ENCODE data around the gene VAV3.

Gene VAV3

DNA sequence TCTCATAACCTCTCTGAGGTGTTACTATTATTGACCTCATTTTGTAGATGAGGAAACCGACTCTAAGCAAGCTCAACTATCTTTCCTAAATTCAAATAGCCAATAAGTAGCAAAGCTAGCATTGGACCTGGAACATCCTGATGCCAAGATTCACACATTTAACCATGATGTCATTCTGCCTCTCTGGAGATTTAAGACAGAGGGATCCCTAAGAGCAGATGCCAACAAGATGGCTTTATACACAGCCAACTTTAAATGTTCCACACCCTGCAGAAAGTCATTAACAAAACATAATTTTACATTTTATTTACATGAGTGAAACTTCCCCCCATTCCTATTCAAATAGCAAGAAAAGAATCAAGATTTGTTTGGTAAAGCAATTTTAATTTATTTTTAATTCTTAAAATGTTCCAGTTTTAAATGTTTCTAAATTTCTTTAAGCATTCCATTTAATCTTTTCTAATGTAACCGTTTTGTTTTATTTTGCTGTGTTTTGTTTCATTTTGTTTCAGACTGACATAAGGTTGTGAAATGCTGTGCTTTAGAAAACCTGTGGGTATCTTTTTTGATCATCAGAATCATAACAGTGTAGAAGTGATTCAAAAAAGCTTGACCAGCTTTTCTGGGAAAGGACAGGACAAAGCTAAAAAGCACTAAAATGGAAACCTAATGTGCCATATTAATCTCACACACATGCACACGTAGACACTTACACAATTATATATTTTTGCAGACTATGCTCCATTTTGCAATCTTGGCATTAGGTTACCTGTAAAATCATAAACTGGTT is 7.6 kb upstream of the VAV3 start:
- DNase-seq (ENCODE audit: low spot score), result no peak

DNA sequence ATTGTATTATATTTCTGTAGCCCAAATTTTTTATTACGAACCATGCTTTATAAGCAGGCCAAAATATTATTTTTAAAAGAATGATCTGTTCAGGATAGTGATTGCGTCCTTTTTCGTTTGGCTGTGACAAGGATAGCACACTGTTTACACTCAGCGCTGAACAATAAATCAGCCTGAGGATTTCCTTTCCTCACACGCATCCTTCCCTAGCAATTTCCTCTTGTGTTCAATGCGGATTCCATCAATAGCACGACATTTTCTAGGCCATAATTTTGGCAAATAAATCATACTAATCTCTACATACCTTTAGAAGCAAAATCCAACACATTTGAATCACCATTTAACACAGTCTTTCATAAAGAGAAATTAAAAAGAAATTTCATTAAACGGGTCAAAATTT is 1.6 kb upstream of the VAV3 start:
- no peak for DNase-seq (ENCODE audit: low spot score)

- no peak for DNase-seq (ENCODE audit: low spot score)
Measured at GRCh38 chr1:107964336-107965109, 457 bp downstream of the VAV3 start.

DNA sequence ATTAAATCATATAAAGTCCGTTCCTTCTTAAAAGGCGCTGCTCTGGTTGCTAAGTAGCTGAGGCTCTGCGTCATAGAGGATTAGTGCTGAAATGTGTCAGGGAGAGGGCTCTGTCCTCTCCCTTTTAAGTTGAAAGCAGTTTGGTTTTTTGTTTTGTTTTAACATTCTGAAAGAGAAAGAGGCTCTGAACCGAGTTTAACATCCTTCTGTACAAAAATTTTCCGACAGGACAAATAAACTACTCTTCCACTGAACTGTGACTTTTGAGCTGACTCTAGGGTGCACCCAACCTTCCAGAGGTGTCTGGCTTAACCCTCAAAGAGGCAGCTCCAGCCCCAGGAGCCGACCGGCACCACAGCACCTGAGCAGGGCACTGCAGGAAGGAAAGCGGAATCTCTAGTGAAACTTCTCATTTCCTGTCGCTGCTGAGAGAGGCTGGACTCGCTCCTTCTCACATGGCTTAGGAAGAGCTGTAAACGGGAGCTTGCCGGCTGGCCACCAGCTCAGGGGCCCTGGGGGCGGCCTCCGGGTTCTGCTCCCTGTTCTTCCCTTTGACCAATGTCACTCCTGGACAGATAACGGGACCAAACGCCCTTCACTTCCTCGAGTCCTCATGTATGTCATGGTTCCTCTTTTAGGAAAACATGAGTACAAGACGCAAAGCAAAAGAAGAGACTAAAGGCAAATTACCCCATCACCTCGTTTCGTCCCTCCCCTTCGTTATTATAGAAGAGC is 1.2 kb downstream of the VAV3 start:
- peak; percentile 15 for DNase-seq (ENCODE audit: low spot score)

DNA sequence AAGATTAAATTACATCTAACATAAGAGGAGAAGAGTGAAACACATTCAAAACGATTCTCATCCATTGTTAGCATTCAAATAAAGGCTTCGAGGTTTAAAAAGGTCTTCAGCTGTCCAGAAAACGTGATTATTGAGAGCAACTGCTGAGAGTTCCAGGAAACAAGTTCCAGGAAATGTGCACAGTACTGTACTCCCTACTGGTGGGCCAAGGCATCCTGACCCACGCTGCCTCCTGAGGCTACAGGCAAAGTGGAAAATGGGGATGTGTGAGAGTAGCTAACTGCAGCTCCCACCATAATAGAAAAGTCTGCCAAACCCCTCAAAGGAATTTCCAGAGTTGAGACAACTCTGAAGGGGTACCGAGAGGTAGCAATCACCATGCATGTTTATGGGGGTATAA is 2.0 kb downstream of the VAV3 start:
- no peak for DNase-seq (ENCODE audit: low spot score)

- no peak for DNase-seq (ENCODE audit: low spot score)
Measured at GRCh38 chr1:107954719-107955415, 10.1 kb downstream of the VAV3 start.

DNA sequence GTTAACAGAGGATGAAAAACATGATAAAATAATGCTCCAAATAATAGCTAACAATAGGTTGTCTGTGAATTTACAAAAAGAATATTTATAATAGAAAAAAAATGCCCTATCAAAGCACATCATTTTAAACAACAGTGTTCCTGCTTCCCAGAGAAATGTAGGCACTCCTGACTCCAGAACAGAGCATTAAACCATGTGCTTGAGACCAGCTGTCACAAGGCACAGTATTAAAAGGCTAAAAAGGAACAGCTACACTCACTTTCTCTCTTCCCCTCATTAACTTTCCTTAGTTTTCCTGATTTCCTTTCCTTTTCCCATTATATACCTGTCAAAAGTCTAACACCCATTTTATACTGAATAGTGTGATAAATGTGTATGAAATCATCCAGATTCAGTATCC is 10.9 kb downstream of the VAV3 start:
- DNase-seq (ENCODE audit: low spot score), result no peak

GRCh38 chr1:107953556-107953955 is 11.4 kb downstream of the VAV3 start:
- no peak for DNase-seq (ENCODE audit: low spot score)

- no peak for DNase-seq (ENCODE audit: low spot score)
Measured at GRCh38 chr1:107952989-107953388, 12.0 kb downstream of the VAV3 start.

GRCh38 chr1:107950464-107950863 is 14.5 kb downstream of the VAV3 start:
- DNase-seq (ENCODE audit: low spot score), result no peak

DNA sequence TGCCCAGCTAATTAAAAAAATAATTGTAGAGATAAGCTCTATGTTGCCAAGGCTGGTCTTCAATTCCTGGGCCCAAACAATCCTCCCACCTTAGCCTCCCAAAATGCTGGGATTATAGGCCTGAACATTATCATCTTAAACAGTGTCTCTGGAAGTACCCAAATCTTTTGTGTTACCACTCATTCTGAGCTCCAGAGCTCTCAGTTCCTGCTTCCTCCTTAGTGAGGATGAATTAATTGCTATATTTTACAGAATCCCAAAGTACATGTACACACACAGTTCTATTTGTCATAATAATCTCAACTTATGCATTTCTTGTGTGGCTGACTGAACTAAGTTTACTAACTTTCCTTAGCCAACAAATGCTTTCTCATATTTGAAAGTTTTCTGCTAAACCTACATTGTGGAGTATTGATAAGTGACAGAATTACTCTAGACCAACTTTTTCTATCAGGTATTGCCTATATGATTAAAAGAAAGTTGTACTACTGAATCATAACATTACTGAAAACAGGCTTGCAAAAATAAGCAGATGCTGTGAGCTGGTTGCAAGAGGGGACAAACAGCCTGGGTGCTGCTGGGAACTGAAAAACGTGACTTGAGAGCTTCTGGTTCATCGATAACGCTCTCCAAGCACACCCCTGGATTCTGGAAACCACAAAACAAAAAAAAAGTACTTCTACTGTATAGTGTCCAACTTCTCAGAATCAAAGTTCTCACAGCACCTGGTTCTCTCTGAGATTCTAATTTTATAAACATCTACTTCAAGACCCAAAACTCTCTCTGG is 15.3 kb downstream of the VAV3 start:
- DNase-seq (ENCODE audit: low spot score), result no peak

GRCh38 chr1:107946794-107947193 is 18.2 kb downstream of the VAV3 start:
- DNase-seq (ENCODE audit: low spot score), result no peak

DNA sequence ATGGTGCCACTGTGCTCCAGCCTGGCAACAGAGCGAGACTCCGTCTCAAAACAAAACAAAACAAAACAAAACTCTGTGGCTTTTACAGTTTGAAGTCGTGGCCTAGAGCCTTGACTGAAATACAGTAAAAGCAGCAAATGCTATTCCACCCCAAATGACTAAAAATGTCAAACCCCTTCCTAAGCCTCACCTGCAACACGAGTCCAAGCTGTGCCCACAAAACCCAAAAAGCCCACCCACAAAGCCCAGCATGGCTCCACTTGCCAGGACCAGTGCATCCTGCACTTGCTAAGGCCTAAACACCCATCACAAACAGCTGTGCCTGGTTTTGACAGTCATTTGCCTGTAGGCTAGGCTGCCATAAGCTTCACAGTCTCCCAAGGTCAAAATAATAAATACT is 21.3 kb downstream of the VAV3 start:
- no peak for DNase-seq (ENCODE audit: low spot score)

DNA sequence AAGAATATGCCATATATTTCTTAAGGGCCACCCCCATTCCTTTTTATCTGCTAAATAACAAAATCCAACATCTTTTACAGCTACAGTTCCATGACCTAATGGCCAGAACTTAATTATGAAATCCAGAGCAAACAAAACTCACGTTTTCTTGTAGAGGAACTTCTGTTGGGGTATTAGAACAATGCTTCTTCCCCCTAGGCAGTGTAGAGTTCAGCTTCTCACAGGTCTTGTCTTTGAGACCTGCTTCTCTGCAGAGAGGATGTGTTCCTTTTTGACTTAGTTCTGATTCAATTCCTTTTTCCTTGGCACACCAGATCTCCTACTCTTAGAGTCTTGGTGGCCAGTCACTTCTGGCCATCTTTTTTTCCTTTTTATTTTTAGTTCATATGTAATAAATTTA is 22.2 kb downstream of the VAV3 start:
- DNase-seq (ENCODE audit: low spot score), result no peak

DNA sequence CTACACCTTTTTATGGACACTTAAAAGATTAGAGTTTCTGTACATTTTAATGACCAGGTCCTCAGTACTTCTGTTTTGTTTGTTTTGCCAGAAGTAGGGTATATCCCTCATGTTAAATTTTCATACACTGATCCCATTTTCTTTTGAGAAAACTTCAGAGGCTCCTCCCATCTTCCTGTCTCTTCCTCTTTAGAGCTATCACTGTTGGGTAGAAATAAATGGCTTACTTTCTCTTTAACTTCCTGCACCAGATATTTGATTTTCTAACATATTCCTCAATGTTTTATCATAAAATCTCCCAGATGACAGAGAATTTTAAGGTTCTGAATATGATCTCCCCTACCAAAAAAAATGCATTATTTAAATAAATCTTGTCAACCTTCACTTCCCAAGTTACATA is 23.4 kb downstream of the VAV3 start:
- no peak for DNase-seq (ENCODE audit: low spot score)

DNA sequence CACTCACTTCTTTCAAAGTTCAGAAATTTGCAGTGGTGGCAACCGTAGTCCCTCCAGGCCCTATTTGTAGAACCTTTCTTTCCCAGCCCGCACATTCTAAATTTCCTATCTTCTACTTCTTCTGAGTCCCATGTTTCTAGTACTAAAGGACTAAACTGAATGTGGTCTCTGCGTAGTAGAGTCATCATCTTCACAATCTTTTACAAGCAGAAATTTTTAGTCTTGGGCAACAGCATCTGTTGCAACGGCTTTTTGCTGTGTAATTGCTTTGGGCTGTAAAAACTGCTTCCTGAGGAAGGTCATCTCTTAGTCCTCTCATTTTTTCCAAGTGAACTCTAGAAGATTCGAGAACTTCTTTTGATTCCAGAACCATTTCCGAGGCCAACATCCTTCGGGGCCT is 23.9 kb downstream of the VAV3 start:
- peak; percentile 65 for DNase-seq (ENCODE audit: low spot score)

DNA sequence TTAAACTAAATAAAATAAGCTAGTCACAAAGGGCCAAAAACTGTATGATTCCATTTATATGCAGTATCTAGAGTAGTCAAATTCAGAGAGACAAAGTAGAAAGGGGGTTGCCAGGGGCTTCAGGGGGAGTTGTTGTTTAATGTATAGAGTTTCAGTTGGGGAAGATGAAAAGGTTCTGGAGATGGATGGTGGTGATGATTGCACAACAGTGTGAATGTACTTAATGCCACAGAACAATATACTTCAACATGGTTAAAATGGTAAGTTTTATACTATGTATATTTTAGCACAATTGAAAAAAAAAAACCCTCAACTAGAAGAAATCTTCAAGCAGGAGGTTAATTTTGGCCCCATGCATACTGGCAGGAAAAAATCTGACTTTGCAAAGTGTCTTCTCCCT is 24.3 kb downstream of the VAV3 start:
- DNase-seq (ENCODE audit: low spot score), result no peak

DNA sequence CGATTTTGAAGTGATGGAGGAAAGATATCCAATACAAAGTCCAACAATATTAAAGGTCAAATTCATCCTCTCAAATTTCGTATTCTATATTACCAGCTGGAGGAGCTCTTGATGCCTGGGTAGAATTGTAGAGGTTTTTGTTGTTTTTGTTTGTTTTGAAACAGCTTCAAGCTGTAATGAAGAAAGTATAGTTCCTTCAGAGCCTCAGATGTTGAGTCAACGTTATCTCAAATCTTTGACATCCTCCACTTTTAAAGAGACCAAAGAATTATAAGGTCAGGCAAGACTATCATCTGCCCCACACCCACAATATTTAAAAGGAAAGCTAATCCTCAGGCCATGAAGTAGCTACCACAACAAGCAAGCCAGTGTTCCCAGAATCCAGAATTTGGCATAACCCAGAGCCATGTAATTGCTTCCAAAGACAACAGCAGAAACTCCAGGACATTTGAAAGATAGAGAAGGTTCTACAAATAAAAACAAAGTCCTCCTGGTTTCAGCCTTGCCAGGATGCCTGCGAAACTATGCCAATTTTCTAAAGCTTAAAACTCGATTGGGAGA is 24.9 kb downstream of the VAV3 start:
- DNase-seq (ENCODE audit: low spot score), result no peak

GRCh38 chr1:107939256-107939655 is 25.7 kb downstream of the VAV3 start:
- DNase-seq (ENCODE audit: low spot score), result no peak

- DNase-seq (ENCODE audit: low spot score), result peak; percentile 93
Measured at GRCh38 chr1:107936498-107937481, 28.2 kb downstream of the VAV3 start.
